A673 (cell line): ENCODE results near the gene DLG2. TPM values are rescaled to one million over a fixed set of nuclear protein-coding genes. Genes with fewer than 3 reads are reported as not detected.

Experiments used
- BruUV-seq: library from RNA; stranded (reverse); fragments of 400-500 nt; replicated peaks from 2 replicates; lab custom pipeline; 2021; lab: Mats Ljungman, UMichigan
- CTCF ChIA-PET: fragments of 300-600 bp; sonication (Branson Sonifier 250); formaldehyde crosslinking; loops from one replicate; lab custom pipeline; 2022; ENCODE audit warnings: antibody characterized with exemption; lab: Charles Lee
- POLR2A ChIA-PET: fragments of 300-600 bp; sonication (Branson Sonifier 250); formaldehyde crosslinking; loops from one replicate; lab custom pipeline; 2022; ENCODE audit warnings: antibody characterized with exemption; ENCODE audit not compliant: low non-redundant PET; lab: Charles Lee
- DNase-seq: peaks from one replicate; pipeline ENCODE4 v3.0.0-alpha.2; 2015; ENCODE audit warnings: low spot score
- H3K27ac ChIP-seq: fragments of 200-600 bp; sonication (generic); 2 replicates; pipeline ENCODE4 v1.5.1; 2016; ENCODE audit warnings: mixed run types, low read depth, mild to moderate bottlenecking, mixed read lengths, antibody characterized with exemption, low read length; ENCODE audit not compliant: poor library complexity, severe bottlenecking
- H3K27me3 ChIP-seq: fragments of 200-600 bp; sonication (generic); replicated peaks from 2 replicates; pipeline ENCODE4 v1.6.1; 2017; ENCODE audit warnings: mixed run types, low read depth, mild to moderate bottlenecking, mixed read lengths, antibody characterized with exemption, low read length; ENCODE audit not compliant: insufficient read depth, poor library complexity
- H3K36me3 ChIP-seq: fragments of 200-600 bp; sonication (generic); 2 replicates; pipeline ENCODE4 v1.6.1; 2016; ENCODE audit warnings: mixed run types, mild to moderate bottlenecking, mixed read lengths, antibody characterized with exemption, low read length; ENCODE audit not compliant: insufficient read depth, poor library complexity, severe bottlenecking
- H3K4me1 ChIP-seq: fragments of 200-600 bp; sonication (generic); 2 replicates; pipeline ENCODE4 v1.6.1; 2017; ENCODE audit warnings: mixed run types, mild to moderate bottlenecking, mixed read lengths, antibody characterized with exemption, low read length; ENCODE audit not compliant: insufficient read depth, poor library complexity, severe bottlenecking
- H3K4me3 ChIP-seq: fragments of 200-600 bp; sonication (generic); 2 replicates; pipeline ENCODE4 v1.5.1; 2016; ENCODE audit warnings: low read depth, mixed run types, mild to moderate bottlenecking, mixed read lengths, low read length; ENCODE audit not compliant: poor library complexity, severe bottlenecking
- H3K9me3 ChIP-seq: fragments of 200-600 bp; sonication (generic); 2 replicates; pipeline ENCODE4 v1.6.1; 2016; ENCODE audit warnings: mixed run types, low read depth, mild to moderate bottlenecking, mixed read lengths, antibody characterized with exemption, low read length; ENCODE audit not compliant: poor library complexity, severe bottlenecking
- CTCF ChIP-seq: fragments of 300-800, 200-600 bp; sonication (generic); conservative IDR thresholded peaks from 2 replicates; pipeline ENCODE4 v1.5.1; 2017; ENCODE audit warnings: low read depth, mild to moderate bottlenecking, antibody characterized with exemption, low read length, moderate library complexity, mixed read lengths
- EZH2 ChIP-seq: fragments of 200-600 bp; sonication (generic); IDR thresholded peaks from 2 replicates; pipeline ENCODE4 v1.6.1; 2017; ENCODE audit warnings: borderline replicate concordance, low read depth, mild to moderate bottlenecking, mixed read lengths, antibody characterized with exemption, low read length; ENCODE audit not compliant: poor library complexity, severe bottlenecking
- intact Hi-C: fragments of 100-400 bp; cut with micrococcal nuclease; formaldehyde crosslinking; loops from one replicate; pipeline ENCODE4 v1.10.0; 2022; ENCODE audit not compliant: unreplicated experiment
- total RNA-seq: library from RNA; stranded (reverse); gene quantifications from 2 replicates; pipeline ENCODE4 v1.2.3, GENCODE V29; 2021

The DLG2 gene
- total RNA-seq, 1 experiment from 2014 or later: 277 TPM

- no peak overlapping the region for H3K4me3 ChIP-seq
- no peaks in the 10 kb centered on the region for H3K27me3 ChIP-seq
- intact Hi-C loops: no loop called here
- no peak overlapping the region for H3K27ac ChIP-seq
- no peaks in the 10 kb centered on the region for H3K36me3 ChIP-seq
- POLR2A ChIA-PET: no interaction called here
- BruUV-seq: no TSS peak
- H3K9me3 ChIP-seq: peaks cover 34% of the 10 kb centered on the region
- TF ChIP-seq CTCF (no peak), EZH2 (no peak)
- H3K4me1 ChIP-seq: no peaks in the 10 kb centered on the region
- DNase-seq: no peak
- CTCF ChIA-PET: no interaction called here
Observed at GRCh38 chr11:84003181-84003580, 1624.0 kb downstream of the DLG2 start.

GRCh38 chr11:83998921-83999320 lies 1628.2 kb downstream of the DLG2 start:
- H3K27me3 ChIP-seq: no peaks in the 10 kb centered on the region
- POLR2A ChIA-PET: no interaction called here
- H3K9me3 ChIP-seq: peaks cover 34% of the 10 kb centered on the region
- H3K4me1 ChIP-seq: no peaks in the 10 kb centered on the region
- DNase-seq: no peak
- no peak for TF ChIP-seq EZH2
- TF ChIP-seq CTCF: no peak
- H3K36me3 ChIP-seq: no peaks in the 10 kb centered on the region
- no peak overlapping the region for H3K27ac ChIP-seq
- CTCF ChIA-PET: no interaction called here
- no TSS peak for BruUV-seq
- intact Hi-C loops: no loop called here
- H3K4me3 ChIP-seq: no peak overlapping the region

- ChIA-PET POLR2A (no interaction called here), CTCF (no interaction called here)
- Histone ChIP-seq H3K27ac (no peak overlapping the region), H3K27me3 (peaks cover 9% of the 10 kb centered on the region), H3K4me1 (no peaks in the 10 kb centered on the region), H3K4me3 (no peak overlapping the region), H3K9me3 (no peaks in the 10 kb centered on the region), H3K36me3 (no peaks in the 10 kb centered on the region)
- intact Hi-C loops: no loop called here
- no TSS peak for BruUV-seq
- DNase-seq: peak; percentile 7
- no peak for TF ChIP-seq EZH2
- no peak for TF ChIP-seq CTCF
Observed at GRCh38 chr11:83990160-83990733, 1636.9 kb downstream of the DLG2 start.
